GM18867 (cell line): ENCODE data around the gene PCP2.

ENCODE experiments used
- ATAC-seq: cut with Tn5 transposase; IDR thresholded peaks from one replicate; pipeline ENCODE4 v1.9.1; 2021; ENCODE audit warnings: mild to moderate bottlenecking, moderate library complexity; ENCODE audit not compliant: unreplicated experiment

PCP2 gene

GRCh38 chr19:7602240-7602934 lies 31.1 kb downstream of the PCP2 start:
- ATAC-seq = no peak

GRCh38 chr19:7600721-7601120 lies 32.8 kb downstream of the PCP2 start:
- ATAC-seq = no peak

GRCh38 chr19:7598180-7598579 lies 35.3 kb downstream of the PCP2 start:
- ATAC-seq = no peak

GRCh38 chr19:7597689-7598088 lies 35.8 kb downstream of the PCP2 start:
- ATAC-seq = no peak

- ATAC-seq = no peak
Measured at GRCh38 chr19:7596211-7596937, 37.1 kb downstream of the PCP2 start.

GRCh38 chr19:7595466-7596133 lies 37.9 kb downstream of the PCP2 start, which contains the start of gene CAMSAP3:
Gene CAMSAP3 (plus strand): TSS chr19:7595863. CDS start chr19:7596003, 140 bp downstream.
- ATAC-seq = no peak

GRCh38 chr19:7590256-7590655 lies 43.3 kb downstream of the PCP2 start:
- ATAC-seq = no peak

GRCh38 chr19:7589822-7590221 lies 43.7 kb downstream of the PCP2 start:
- no peak for ATAC-seq

GRCh38 chr19:7582446-7582845 lies 51.1 kb downstream of the PCP2 start:
- no peak for ATAC-seq
